ENCODE results near the gene PHTF1.
"Not testable (repeated sequence)": the region's sequence is repeated elsewhere in the genome, so short reads cannot be mapped to it uniquely, and the experiment has no call there.

PHTF1 gene

GRCh38 chr1:113751114-113751513 is 8.2 kb downstream of the PHTF1 start:
- no peaks in the 10 kb centered on the region for H3K4me1 ChIP-seq (ENCODE audit: control insufficient read depth in 1 of 2, insufficient read depth in 2 of 2, low read length in 2 of 2)
- no peaks in the 10 kb centered on the region for H3K9me3 ChIP-seq (ENCODE audit: control insufficient read depth in 1 of 2, low read length in 2 of 2)
- H3K27ac ChIP-seq (ENCODE audit: low read length) = no peak overlapping the region
- H3K4me3 ChIP-seq (ENCODE audit: low read depth in 1 of 2, low read length in 2 of 2) = no peak overlapping the region
- peaks cover 3 to 7% of the 10 kb centered on the region in 2 donors for H3K36me3 ChIP-seq (ENCODE audit: control insufficient read depth in 1 of 2, insufficient read depth in 2 of 2, low read length in 2 of 2)
- no peaks in the 10 kb centered on the region for H3K27me3 ChIP-seq (ENCODE audit: low read depth, low read length)

GRCh38 chr1:113749402-113749801 is 9.9 kb downstream of the PHTF1 start:
- Histone ChIP-seq H3K4me1 (ENCODE audit: control insufficient read depth in 1 of 2, insufficient read depth in 2 of 2, low read length in 2 of 2) (no peaks in the 10 kb centered on the region), H3K27me3 (ENCODE audit: low read depth, low read length) (no peaks in the 10 kb centered on the region)

GRCh38 chr1:113747376-113747775 is 11.9 kb downstream of the PHTF1 start:
- H3K27me3 ChIP-seq (ENCODE audit: low read depth, low read length) = no peaks in the 10 kb centered on the region
- peaks cover 5 to 7% of the 10 kb centered on the region in 2 donors for H3K36me3 ChIP-seq (ENCODE audit: control insufficient read depth in 1 of 2, insufficient read depth in 2 of 2, low read length in 2 of 2)
- no peaks in the 10 kb centered on the region for H3K9me3 ChIP-seq (ENCODE audit: control insufficient read depth in 1 of 2, low read length in 2 of 2)
- no peak overlapping the region for H3K27ac ChIP-seq (ENCODE audit: low read length)
- no peaks in the 10 kb centered on the region for H3K4me1 ChIP-seq (ENCODE audit: control insufficient read depth in 1 of 2, insufficient read depth in 2 of 2, low read length in 2 of 2)
- H3K4me3 ChIP-seq (ENCODE audit: low read depth in 1 of 2, low read length in 2 of 2) = no peak overlapping the region

More at GRCh38 chr1:113749402-113749801, 9.9 kb downstream of the PHTF1 start:
- H3K27ac ChIP-seq (ENCODE audit: low read length) = no peak overlapping the region
- peaks cover 5 to 7% of the 10 kb centered on the region in 2 donors for H3K36me3 ChIP-seq (ENCODE audit: control insufficient read depth in 1 of 2, insufficient read depth in 2 of 2, low read length in 2 of 2)
- H3K4me3 ChIP-seq (ENCODE audit: low read depth in 1 of 2, low read length in 2 of 2) = no peak overlapping the region
- no peaks in the 10 kb centered on the region for H3K9me3 ChIP-seq (ENCODE audit: control insufficient read depth in 1 of 2, low read length in 2 of 2)

DNA sequence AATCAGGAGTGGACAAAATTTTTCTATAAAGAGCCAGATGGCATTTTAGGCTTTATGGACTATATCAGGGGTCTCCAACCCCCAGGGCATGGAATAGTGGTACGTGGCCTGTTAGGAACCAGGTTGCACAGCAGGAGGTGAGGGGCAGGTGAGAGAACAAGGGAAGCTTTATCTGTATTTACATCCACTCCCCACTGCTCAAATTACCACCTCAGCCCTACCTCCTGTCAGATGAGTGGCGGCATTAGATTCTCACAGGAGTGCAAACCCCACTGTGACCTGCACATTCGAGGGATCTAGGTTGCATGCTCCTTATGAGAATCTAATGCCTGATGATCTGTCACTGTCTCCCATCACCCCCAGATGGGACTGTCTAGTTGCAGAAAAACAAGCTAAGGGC is 13.9 kb downstream of the PHTF1 start:
- H3K9me3 ChIP-seq (ENCODE audit: control insufficient read depth in 1 of 2, low read length in 2 of 2) = no peaks in the 10 kb centered on the region
- no peak overlapping the region for H3K27ac ChIP-seq (ENCODE audit: low read length)
- peaks cover 5 to 7% of the 10 kb centered on the region in 2 donors for H3K36me3 ChIP-seq (ENCODE audit: control insufficient read depth in 1 of 2, insufficient read depth in 2 of 2, low read length in 2 of 2)
- no peaks in the 10 kb centered on the region for H3K27me3 ChIP-seq (ENCODE audit: low read depth, low read length)
- H3K4me1 ChIP-seq (ENCODE audit: control insufficient read depth in 1 of 2, insufficient read depth in 2 of 2, low read length in 2 of 2) = no peaks in the 10 kb centered on the region
- H3K4me3 ChIP-seq (ENCODE audit: low read depth in 1 of 2, low read length in 2 of 2) = no peak overlapping the region

- Histone ChIP-seq H3K27me3 (ENCODE audit: low read depth, low read length) (no peaks in the 10 kb centered on the region), H3K4me3 (ENCODE audit: low read depth in 1 of 2, low read length in 2 of 2) (no peak overlapping the region), H3K36me3 (ENCODE audit: control insufficient read depth in 1 of 2, insufficient read depth in 2 of 2, low read length in 2 of 2) (peaks cover 4 to 5% of the 10 kb centered on the region in 2 donors), H3K27ac (ENCODE audit: low read length) (no peak overlapping the region), H3K9me3 (ENCODE audit: control insufficient read depth in 1 of 2, low read length in 2 of 2) (no peaks in the 10 kb centered on the region), H3K4me1 (ENCODE audit: control insufficient read depth in 1 of 2, insufficient read depth in 2 of 2, low read length in 2 of 2) (no peaks in the 10 kb centered on the region)
Observed at GRCh38 chr1:113744114-113744513, 15.2 kb downstream of the PHTF1 start.

DNA sequence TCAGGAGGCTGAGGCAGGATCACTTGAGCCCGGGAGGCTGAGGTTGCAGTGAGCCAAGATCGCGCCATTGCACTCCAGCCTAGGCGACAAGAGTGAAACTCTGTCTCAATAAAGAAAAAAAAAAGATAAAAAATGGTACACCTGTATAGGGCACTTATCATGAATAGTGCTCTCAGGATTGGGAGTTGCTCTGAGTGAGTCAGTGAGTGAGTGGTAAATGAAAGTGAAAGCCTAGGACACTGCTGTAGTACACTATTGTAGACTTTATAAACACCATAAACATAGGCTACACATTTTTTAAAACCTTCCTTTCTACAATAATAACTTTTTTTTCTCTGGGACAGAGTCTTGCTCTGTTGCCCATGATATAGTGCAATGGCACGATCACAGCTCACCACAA is 16.8 kb downstream of the PHTF1 start:
- no peak overlapping the region for H3K4me3 ChIP-seq (ENCODE audit: low read depth in 1 of 2, low read length in 2 of 2)
- no peaks in the 10 kb centered on the region for H3K4me1 ChIP-seq (ENCODE audit: control insufficient read depth in 1 of 2, insufficient read depth in 2 of 2, low read length in 2 of 2)
- H3K27me3 ChIP-seq (ENCODE audit: low read depth, low read length) = no peaks in the 10 kb centered on the region
- H3K27ac ChIP-seq (ENCODE audit: low read length) = no peak overlapping the region
- H3K9me3 ChIP-seq (ENCODE audit: control insufficient read depth in 1 of 2, low read length in 2 of 2) = no peaks in the 10 kb centered on the region
- H3K36me3 ChIP-seq (ENCODE audit: control insufficient read depth in 1 of 2, insufficient read depth in 2 of 2, low read length in 2 of 2) = peaks cover 0 to 8% of the 10 kb centered on the region in 2 donors

DNA sequence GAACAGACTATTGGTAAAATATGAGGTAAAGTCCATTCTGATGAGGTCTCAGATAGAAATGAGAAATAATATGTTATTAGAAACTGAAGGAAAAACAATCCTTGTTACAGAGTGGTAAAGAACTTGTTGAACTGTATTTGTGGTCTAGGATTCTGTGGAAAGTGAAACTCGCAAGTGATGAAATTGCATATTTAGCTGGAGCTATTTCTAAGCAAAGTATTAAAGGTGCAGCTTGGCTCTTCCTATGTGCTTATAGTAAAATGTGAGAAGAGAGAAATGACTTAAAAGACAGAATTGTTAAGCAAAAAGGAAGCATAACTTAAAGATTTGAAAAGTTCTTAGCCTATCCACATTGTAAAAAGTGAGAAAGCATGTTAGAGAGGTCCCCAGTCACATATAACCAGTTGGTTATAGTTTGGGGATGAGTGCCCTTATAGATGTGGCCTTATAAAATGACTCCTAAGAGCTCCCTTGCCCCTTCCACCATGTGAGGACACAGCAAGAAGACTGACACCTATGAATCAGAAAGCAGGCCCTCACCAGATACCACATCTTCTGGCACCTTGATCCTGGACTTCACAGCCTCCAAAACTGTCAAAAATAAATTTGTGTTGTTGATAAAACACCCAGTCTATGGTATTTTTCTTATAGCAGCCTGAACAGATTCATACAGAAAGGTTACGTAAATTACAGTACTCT is 24.8 kb downstream of the PHTF1 start:
- H3K27ac ChIP-seq (ENCODE audit: low read length) = no peak overlapping the region
- no peaks in the 10 kb centered on the region for H3K4me1 ChIP-seq (ENCODE audit: control insufficient read depth in 1 of 2, insufficient read depth in 2 of 2, low read length in 2 of 2)
- no peaks in the 10 kb centered on the region for H3K27me3 ChIP-seq (ENCODE audit: low read depth, low read length)
- peaks cover 5 to 18% of the 10 kb centered on the region in 2 donors for H3K36me3 ChIP-seq (ENCODE audit: control insufficient read depth in 1 of 2, insufficient read depth in 2 of 2, low read length in 2 of 2)
- no peaks in the 10 kb centered on the region for H3K9me3 ChIP-seq (ENCODE audit: control insufficient read depth in 1 of 2, low read length in 2 of 2)
- no peak overlapping the region for H3K4me3 ChIP-seq (ENCODE audit: low read depth in 1 of 2, low read length in 2 of 2)

DNA sequence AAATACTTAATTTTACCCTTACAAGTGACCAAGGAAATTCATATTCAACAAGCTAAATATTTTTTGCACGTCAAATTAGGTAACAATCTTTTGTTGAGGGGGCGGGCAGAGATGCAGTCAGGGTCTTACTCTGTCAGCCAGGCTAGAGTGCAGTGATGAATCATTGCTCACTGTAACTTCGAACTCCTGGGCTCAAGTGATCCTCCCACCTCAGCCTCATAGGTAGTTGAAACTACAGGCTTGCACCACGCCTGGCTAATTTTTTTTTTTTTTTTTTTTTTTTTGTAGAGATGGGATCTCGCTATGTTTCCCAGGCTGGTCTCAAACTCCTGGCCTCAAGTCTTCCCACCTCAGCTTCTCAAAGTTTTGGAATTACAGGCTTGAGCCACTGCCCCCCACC is 26.5 kb downstream of the PHTF1 start:
- no peaks in the 10 kb centered on the region for H3K27me3 ChIP-seq (ENCODE audit: low read depth, low read length)
- H3K36me3 ChIP-seq (ENCODE audit: control insufficient read depth in 1 of 2, insufficient read depth in 2 of 2, low read length in 2 of 2) = peaks cover 5 to 18% of the 10 kb centered on the region in 2 donors
- no peak overlapping the region for H3K27ac ChIP-seq (ENCODE audit: low read length)
- H3K4me3 ChIP-seq (ENCODE audit: low read depth in 1 of 2, low read length in 2 of 2) = no peak overlapping the region
- no peaks in the 10 kb centered on the region for H3K4me1 ChIP-seq (ENCODE audit: control insufficient read depth in 1 of 2, insufficient read depth in 2 of 2, low read length in 2 of 2)
- no peaks in the 10 kb centered on the region for H3K9me3 ChIP-seq (ENCODE audit: control insufficient read depth in 1 of 2, low read length in 2 of 2)

DNA sequence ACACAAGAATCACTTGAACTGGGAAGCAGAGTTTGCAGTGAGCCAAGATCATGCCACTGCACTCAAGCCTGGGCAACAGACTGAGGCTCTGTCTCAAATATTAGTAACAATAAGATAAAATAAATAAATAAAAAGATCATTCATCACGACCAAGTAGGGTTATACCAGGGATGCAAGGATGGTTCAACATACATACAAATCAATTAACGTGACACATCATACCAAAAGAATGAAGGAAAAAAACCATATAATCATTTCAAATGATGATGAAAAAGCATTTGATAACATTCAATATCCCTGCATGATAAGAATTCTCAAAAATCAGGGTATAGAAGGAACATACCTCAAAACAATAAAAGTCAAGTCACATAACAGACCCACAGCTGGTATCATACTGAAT is 38.3 kb downstream of the PHTF1 start:
- Histone ChIP-seq H3K27ac (ENCODE audit: low read length) (no peak overlapping the region), H3K27me3 (ENCODE audit: low read depth, low read length) (no peaks in the 10 kb centered on the region), H3K9me3 (ENCODE audit: control insufficient read depth in 1 of 2, low read length in 2 of 2) (no peaks in the 10 kb centered on the region), H3K4me3 (ENCODE audit: low read depth in 1 of 2, low read length in 2 of 2) (no peak overlapping the region), H3K4me1 (ENCODE audit: control insufficient read depth in 1 of 2, insufficient read depth in 2 of 2, low read length in 2 of 2) (no peaks in the 10 kb centered on the region), H3K36me3 (ENCODE audit: control insufficient read depth in 1 of 2, insufficient read depth in 2 of 2, low read length in 2 of 2) (peaks cover 0 to 31% of the 10 kb centered on the region in 2 donors)

DNA sequence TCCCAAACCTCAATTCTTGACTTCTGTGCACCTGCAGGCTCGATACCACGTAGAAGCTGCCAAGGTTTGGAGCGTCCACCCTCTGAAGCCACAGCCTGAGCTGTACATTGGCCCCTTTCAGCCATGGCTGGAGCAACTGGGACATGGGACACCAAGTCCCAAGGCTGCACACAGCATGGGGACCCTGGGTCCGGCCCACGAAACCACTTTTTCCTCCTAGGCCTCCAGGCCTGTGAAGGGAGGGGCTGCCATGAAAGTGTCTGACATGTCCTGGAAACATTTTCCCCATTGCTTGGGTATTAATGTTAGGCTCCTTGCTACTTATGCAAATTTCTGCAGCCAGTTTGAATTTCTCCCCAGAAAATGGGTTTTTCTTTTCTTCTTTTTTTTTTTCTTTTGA is 40.7 kb downstream of the PHTF1 start:
- peaks cover 0 to 28% of the 10 kb centered on the region in 2 donors for H3K36me3 ChIP-seq (ENCODE audit: control insufficient read depth in 1 of 2, insufficient read depth in 2 of 2, low read length in 2 of 2)
- not testable (repeated sequence) for H3K27ac ChIP-seq (ENCODE audit: low read length); H3K4me1 ChIP-seq (ENCODE audit: control insufficient read depth in 1 of 2, insufficient read depth in 2 of 2, low read length in 2 of 2); H3K9me3 ChIP-seq (ENCODE audit: control insufficient read depth in 1 of 2, low read length in 2 of 2); H3K27me3 ChIP-seq (ENCODE audit: low read depth, low read length); H3K4me3 ChIP-seq (ENCODE audit: low read depth in 1 of 2, low read length in 2 of 2)

DNA sequence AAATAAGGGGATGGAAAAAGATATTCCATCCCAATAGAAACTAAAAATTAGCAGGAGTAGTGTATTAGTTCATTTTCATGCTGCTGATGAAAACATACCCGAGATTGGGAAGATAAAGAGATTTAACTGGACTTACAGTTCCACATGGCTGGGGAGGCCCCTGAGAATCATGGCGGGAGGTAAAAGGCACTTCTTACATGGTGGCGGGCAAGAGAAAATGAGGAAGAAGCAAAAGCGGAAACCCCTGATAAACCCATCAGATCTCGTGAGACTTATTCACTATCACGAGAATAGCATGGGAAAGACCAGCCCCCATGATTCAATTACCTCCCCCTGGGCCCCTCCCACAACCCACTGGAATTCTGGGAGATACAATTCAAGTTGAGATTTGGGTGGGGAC is 41.8 kb downstream of the PHTF1 start:
- H3K36me3 ChIP-seq (ENCODE audit: control insufficient read depth in 1 of 2, insufficient read depth in 2 of 2, low read length in 2 of 2) = peaks cover 0 to 32% of the 10 kb centered on the region in 2 donors
- not testable (repeated sequence) for H3K27ac ChIP-seq (ENCODE audit: low read length); H3K9me3 ChIP-seq (ENCODE audit: control insufficient read depth in 1 of 2, low read length in 2 of 2); H3K4me1 ChIP-seq (ENCODE audit: control insufficient read depth in 1 of 2, insufficient read depth in 2 of 2, low read length in 2 of 2); H3K27me3 ChIP-seq (ENCODE audit: low read depth, low read length); H3K4me3 ChIP-seq (ENCODE audit: low read depth in 1 of 2, low read length in 2 of 2)

All from muscle layer of duodenum (tissue), 2 donors.